ENCODE data around the gene FGF23.
"Not testable (repeated sequence)": the region's sequence is repeated elsewhere in the genome, so short reads cannot be mapped to it uniquely, and the experiment has no call there.

The FGF23 gene

DNA sequence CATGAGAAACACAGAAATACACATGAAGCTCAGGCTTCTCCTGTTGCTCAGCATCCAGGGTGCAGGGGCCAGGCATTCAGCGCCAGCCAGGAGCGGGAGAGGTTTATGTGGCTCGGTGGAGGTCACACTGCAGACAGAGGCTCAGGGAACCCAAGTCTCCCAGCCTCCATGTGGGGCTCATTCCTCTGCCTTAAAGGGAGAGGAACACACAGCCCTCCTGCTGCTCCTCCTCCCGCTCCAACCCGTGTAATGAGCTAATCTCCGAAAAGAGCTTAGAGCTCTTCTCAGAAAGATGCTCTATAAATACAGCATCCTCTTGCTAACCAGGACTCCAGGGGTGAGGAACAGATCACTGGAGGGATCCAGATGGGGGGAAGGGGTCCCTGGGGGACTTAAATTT, 37.9 kb upstream of the FGF23 start:
- Histone ChIP-seq H3K4me1 (ENCODE audit: low read length) (no peaks in the 10 kb centered on the region), H3K27me3 (ENCODE audit: low read depth, low read length) (peaks cover 62% of the 10 kb centered on the region), H3K79me2 (ENCODE audit: low read length) (no peaks in the 10 kb centered on the region), H3K4me2 (ENCODE audit: low read length) (no peak overlapping the region), H3K4me3 (ENCODE audit: low read length) (no peak overlapping the region), H2AFZ (ENCODE audit: low read depth, low read length) (no peak overlapping the region), H3K9me3 (ENCODE audit: insufficient read depth, low read length) (no peaks in the 10 kb centered on the region), H3K9ac (ENCODE audit: low read length) (no peak overlapping the region), H4K20me1 (ENCODE audit: insufficient read depth, low read length) (no peaks in the 10 kb centered on the region), H3K27ac (ENCODE audit: low read length) (no peak overlapping the region), H3K36me3 (replicated peaks; ENCODE audit: low read depth, low read length) (no peaks in the 10 kb centered on the region)
- no peak for TF ChIP-seq CTCF (IDR thresholded peaks at IDR 0.05; ENCODE audit: low read depth, low read length)
- TF ChIP-seq EZH2phosphoT487 (IDR thresholded peaks at IDR 0.05; ENCODE audit: low read depth) = no peak

GRCh38 chr12:4416276-4416675, 36.8 kb upstream of the FGF23 start:
- no peak overlapping the region for H3K4me2 ChIP-seq (ENCODE audit: low read length)
- H3K36me3 ChIP-seq (replicated peaks; ENCODE audit: low read depth, low read length) = no peaks in the 10 kb centered on the region
- no peaks in the 10 kb centered on the region for H3K4me1 ChIP-seq (ENCODE audit: low read length)
- no peak overlapping the region for H3K9ac ChIP-seq (ENCODE audit: low read length)
- H2AFZ ChIP-seq (ENCODE audit: low read depth, low read length) = no peak overlapping the region
- H3K4me3 ChIP-seq (ENCODE audit: low read length) = no peak overlapping the region
- no peak for TF ChIP-seq CTCF (IDR thresholded peaks at IDR 0.05; ENCODE audit: low read depth, low read length)
- no peak for TF ChIP-seq EZH2phosphoT487 (IDR thresholded peaks at IDR 0.05; ENCODE audit: low read depth)
- no peak overlapping the region for H3K27ac ChIP-seq (ENCODE audit: low read length)
- H3K9me3 ChIP-seq (ENCODE audit: insufficient read depth, low read length) = no peaks in the 10 kb centered on the region
- H3K27me3 ChIP-seq (ENCODE audit: low read depth, low read length) = peaks cover 74% of the 10 kb centered on the region
- no peaks in the 10 kb centered on the region for H4K20me1 ChIP-seq (ENCODE audit: insufficient read depth, low read length)
- H3K79me2 ChIP-seq (ENCODE audit: low read length) = no peaks in the 10 kb centered on the region

DNA sequence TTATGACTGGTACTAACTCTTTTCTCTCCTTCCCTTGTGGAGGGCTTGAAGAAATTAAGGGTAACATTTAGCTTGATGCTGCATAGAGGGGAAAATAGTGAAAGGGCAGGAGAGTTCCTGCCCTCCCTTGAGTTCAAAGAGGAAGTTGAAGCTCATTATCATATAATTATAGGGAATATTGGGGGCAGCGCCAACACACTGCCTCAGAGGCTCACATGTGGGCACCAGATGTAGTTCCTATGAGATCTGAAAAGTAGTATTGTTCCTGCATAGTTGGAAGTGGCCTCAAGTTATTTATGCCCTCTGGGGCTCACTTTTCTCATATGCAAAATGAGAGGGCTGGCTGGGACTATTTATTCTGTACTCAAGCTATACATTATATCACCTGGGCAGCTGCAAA, 33.0 kb upstream of the FGF23 start:
- TF ChIP-seq EZH2phosphoT487 (IDR thresholded peaks at IDR 0.05; ENCODE audit: low read depth) (no peak), CTCF (IDR thresholded peaks at IDR 0.05; ENCODE audit: low read depth, low read length) (no peak)

GRCh38 chr12:4412056-4412455, 32.5 kb upstream of the FGF23 start:
- Histone ChIP-seq H3K27ac (ENCODE audit: low read length) (no peak overlapping the region), H3K4me1 (ENCODE audit: low read length) (no peaks in the 10 kb centered on the region), H3K9ac (ENCODE audit: low read length) (no peak overlapping the region), H3K36me3 (replicated peaks; ENCODE audit: low read depth, low read length) (no peaks in the 10 kb centered on the region), H3K27me3 (ENCODE audit: low read depth, low read length) (peaks cover 47% of the 10 kb centered on the region), H3K79me2 (ENCODE audit: low read length) (no peaks in the 10 kb centered on the region), H2AFZ (ENCODE audit: low read depth, low read length) (no peak overlapping the region), H3K4me3 (ENCODE audit: low read length) (no peak overlapping the region), H3K4me2 (ENCODE audit: low read length) (no peak overlapping the region), H4K20me1 (ENCODE audit: insufficient read depth, low read length) (no peaks in the 10 kb centered on the region), H3K9me3 (ENCODE audit: insufficient read depth, low read length) (no peaks in the 10 kb centered on the region)
- TF ChIP-seq EZH2phosphoT487 (IDR thresholded peaks at IDR 0.05; ENCODE audit: low read depth) = no peak

More for the DNA sequence above, 33.0 kb upstream of the FGF23 start:
- Histone ChIP-seq H3K79me2 (ENCODE audit: low read length) (no peaks in the 10 kb centered on the region), H4K20me1 (ENCODE audit: insufficient read depth, low read length) (no peaks in the 10 kb centered on the region), H3K4me1 (ENCODE audit: low read length) (no peaks in the 10 kb centered on the region), H3K27me3 (ENCODE audit: low read depth, low read length) (peaks cover 51% of the 10 kb centered on the region), H3K4me3 (ENCODE audit: low read length) (no peak overlapping the region), H3K9me3 (ENCODE audit: insufficient read depth, low read length) (no peaks in the 10 kb centered on the region), H3K4me2 (ENCODE audit: low read length) (no peak overlapping the region), H3K36me3 (replicated peaks; ENCODE audit: low read depth, low read length) (no peaks in the 10 kb centered on the region), H2AFZ (ENCODE audit: low read depth, low read length) (no peak overlapping the region), H3K27ac (ENCODE audit: low read length) (no peak overlapping the region), H3K9ac (ENCODE audit: low read length) (no peak overlapping the region)

GRCh38 chr12:4407136-4407535, 27.6 kb upstream of the FGF23 start:
- H3K27me3 ChIP-seq (ENCODE audit: low read depth, low read length) = peaks cover 21% of the 10 kb centered on the region
- no peaks in the 10 kb centered on the region for H4K20me1 ChIP-seq (ENCODE audit: insufficient read depth, low read length)
- H3K9me3 ChIP-seq (ENCODE audit: insufficient read depth, low read length) = no peaks in the 10 kb centered on the region
- no peaks in the 10 kb centered on the region for H3K79me2 ChIP-seq (ENCODE audit: low read length)
- H3K4me3 ChIP-seq (ENCODE audit: low read length) = no peak overlapping the region
- TF ChIP-seq CTCF (IDR thresholded peaks at IDR 0.05; ENCODE audit: low read depth, low read length) (no peak), EZH2phosphoT487 (IDR thresholded peaks at IDR 0.05; ENCODE audit: low read depth) (no peak)
- H3K9ac ChIP-seq (ENCODE audit: low read length) = no peak overlapping the region
- H3K4me2 ChIP-seq (ENCODE audit: low read length) = no peak overlapping the region
- no peak overlapping the region for H3K27ac ChIP-seq (ENCODE audit: low read length)
- no peaks in the 10 kb centered on the region for H3K36me3 ChIP-seq (replicated peaks; ENCODE audit: low read depth, low read length)
- no peak overlapping the region for H2AFZ ChIP-seq (ENCODE audit: low read depth, low read length)
- H3K4me1 ChIP-seq (ENCODE audit: low read length) = no peaks in the 10 kb centered on the region

DNA sequence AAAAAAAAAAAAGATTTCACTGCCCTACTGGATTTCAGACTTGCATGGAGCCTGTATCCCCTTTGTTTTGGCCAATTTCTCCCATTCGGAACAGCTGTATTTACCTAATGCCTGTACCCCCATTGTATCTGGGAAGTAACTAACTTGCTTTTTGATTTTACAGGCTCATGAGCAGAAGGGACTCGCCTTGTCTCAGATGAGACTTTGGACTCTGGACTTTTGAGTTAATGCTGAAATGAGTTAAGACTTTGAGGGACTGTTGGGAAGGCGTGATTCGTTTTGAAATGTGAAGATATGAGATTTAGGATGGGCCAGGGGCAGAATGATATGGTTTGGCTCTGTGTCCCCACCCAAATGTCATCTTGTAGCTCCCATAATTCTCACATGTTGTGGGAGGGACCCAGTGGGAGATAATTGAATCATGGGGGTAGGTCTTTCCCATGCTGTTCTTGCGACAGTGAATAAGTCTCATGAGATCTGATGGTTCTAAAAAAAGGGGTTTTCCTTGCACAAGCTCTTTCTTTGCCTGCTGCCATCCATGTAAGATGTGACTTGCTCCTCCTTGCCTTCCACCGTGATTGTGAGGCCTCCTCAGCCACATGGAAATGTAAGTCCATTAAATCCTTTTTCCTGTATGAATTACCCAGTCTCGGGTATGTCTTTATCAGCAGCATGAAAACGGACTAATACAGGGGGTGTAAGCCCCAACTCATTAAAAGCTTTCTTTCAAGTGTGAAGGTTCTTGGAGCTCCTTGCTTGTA, 25.5 kb upstream of the FGF23 start:
- not testable (repeated sequence) for H4K20me1 ChIP-seq (ENCODE audit: insufficient read depth, low read length); H3K36me3 ChIP-seq (replicated peaks; ENCODE audit: low read depth, low read length); H3K4me2 ChIP-seq (ENCODE audit: low read length); H3K9ac ChIP-seq (ENCODE audit: low read length); H3K4me3 ChIP-seq (ENCODE audit: low read length); H2AFZ ChIP-seq (ENCODE audit: low read depth, low read length); H3K27ac ChIP-seq (ENCODE audit: low read length); H3K4me1 ChIP-seq (ENCODE audit: low read length); H3K79me2 ChIP-seq (ENCODE audit: low read length); H3K9me3 ChIP-seq (ENCODE audit: insufficient read depth, low read length)
- H3K27me3 ChIP-seq (ENCODE audit: low read depth, low read length) = peaks cover 17% of the 10 kb centered on the region
